SIG-M5 (cell line): ENCODE measurements around the gene SLC38A1.

Experiments
- DNase-seq: peaks from one replicate; lab custom pipeline; 2025; lab: John Stamatoyannopoulos, UW

The SLC38A1 gene

DNA sequence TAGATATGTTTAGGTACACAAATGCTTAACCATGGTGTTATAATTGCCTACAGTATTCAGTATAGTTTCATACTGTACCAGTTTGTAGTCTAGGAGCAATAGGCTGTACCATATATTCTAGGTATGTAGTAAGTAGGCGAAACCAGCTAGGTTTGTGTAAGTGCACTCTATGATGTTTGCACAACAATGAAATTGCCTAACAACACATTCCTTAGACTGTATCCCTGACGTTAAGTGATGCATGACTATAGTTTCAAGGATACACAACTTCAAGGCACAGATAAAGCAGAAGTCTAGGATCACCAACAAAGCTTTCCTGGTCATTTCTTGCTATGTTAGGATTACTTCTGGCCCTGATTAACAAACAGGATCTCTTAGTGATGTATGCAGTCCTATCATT, 135.1 kb downstream of the SLC38A1 start:
- DNase-seq: no peak
